Measurements from ENCODE around the gene FARS2.
A peak's percentile ranks its signal among the peaks of the same experiment; 100 is the strongest.

FARS2 gene

GRCh38 chr6:5512422-5512821 is 251.1 kb downstream of the FARS2 start:
- DNase-seq = no peak

- DNase-seq = no peak
These were observed 252.1 kb downstream of the FARS2 start for GRCh38 chr6:5513408-5513807.

GRCh38 chr6:5514353-5514752 is 253.0 kb downstream of the FARS2 start:
- no peak for DNase-seq

- no peak for DNase-seq
These were observed 253.9 kb downstream of the FARS2 start for GRCh38 chr6:5515200-5515599.

- no peak for DNase-seq
These were observed 254.7 kb downstream of the FARS2 start for GRCh38 chr6:5516036-5516435.

- DNase-seq = no peak
These were observed 256.5 kb downstream of the FARS2 start for GRCh38 chr6:5517796-5518195.

- no peak for DNase-seq
These were observed 257.7 kb downstream of the FARS2 start for GRCh38 chr6:5518936-5519491.

- DNase-seq = no peak
These were observed 259.5 kb downstream of the FARS2 start for GRCh38 chr6:5520796-5521195.

GRCh38 chr6:5521322-5521721 is 260.0 kb downstream of the FARS2 start:
- no peak for DNase-seq

- DNase-seq = no peak
These were observed 260.8 kb downstream of the FARS2 start for GRCh38 chr6:5522147-5522546.

GRCh38 chr6:5524110-5524509 is 262.8 kb downstream of the FARS2 start:
- DNase-seq = no peak

GRCh38 chr6:5525209-5525608 is 263.9 kb downstream of the FARS2 start:
- no peak for DNase-seq

- no peak for DNase-seq
These were observed 267.7 kb downstream of the FARS2 start for GRCh38 chr6:5529015-5529414.

GRCh38 chr6:5529733-5530132 is 268.4 kb downstream of the FARS2 start:
- peak in 1 of 2 experiments; percentile 14 for DNase-seq

- no peak for DNase-seq
These were observed 269.8 kb downstream of the FARS2 start for GRCh38 chr6:5531161-5531560.

- DNase-seq = no peak
These were observed 270.6 kb downstream of the FARS2 start for GRCh38 chr6:5531853-5532375.

- peak in 1 of 2 experiments; percentile 37 for DNase-seq
These were observed 271.6 kb downstream of the FARS2 start for GRCh38 chr6:5532941-5533340.

GRCh38 chr6:5534643-5535042 is 273.3 kb downstream of the FARS2 start:
- DNase-seq = no peak

- no peak for DNase-seq
These were observed 275.3 kb downstream of the FARS2 start for GRCh38 chr6:5536644-5537043.

- no peak for DNase-seq
These were observed 275.8 kb downstream of the FARS2 start for GRCh38 chr6:5537132-5537531.

- DNase-seq = no peak
These were observed 276.7 kb downstream of the FARS2 start for GRCh38 chr6:5537967-5538366.

GRCh38 chr6:5540370-5540769 is 279.1 kb downstream of the FARS2 start:
- DNase-seq = no peak

- no peak for DNase-seq
These were observed 279.7 kb downstream of the FARS2 start for GRCh38 chr6:5541025-5541424.

- DNase-seq = no peak
These were observed 280.6 kb downstream of the FARS2 start for GRCh38 chr6:5541751-5542432.

GRCh38 chr6:5547556-5547955 is 286.2 kb downstream of the FARS2 start:
- DNase-seq = no peak

All from NCI-H524 (cell line).